Measurements from ENCODE around the gene SPAG6. TPM values are rescaled to one million over a fixed set of nuclear protein-coding genes. Genes with fewer than 3 reads are reported as not detected.

The SPAG6 gene
- total RNA-seq, 6 experiments from 2014 or later, result not detected

- Mint-ChIP-seq H3K4me1 (ENCODE audit: low read depth) (peaks cover 33% of the 10 kb centered on the region), H3K36me3 (ENCODE audit: low read depth) (no peaks in the 10 kb centered on the region), H3K9me3 (no peaks in the 10 kb centered on the region), H3K27ac (peak within 1 kb of the TSS; percentile 92), H3K27me3 (ENCODE audit: insufficient read depth) (peaks cover 1% of the 10 kb centered on the region; the same call in 1 of the 2 replicates), H3K4me3 (peak within 1 kb of the TSS; percentile 97)
- DNase-seq, result peak; percentile 73
- TF ChIP-seq CTCF (IDR thresholded peaks at IDR 0.05), result no peak
These were observed 28.8 kb upstream of the SPAG6 start, which contains the start of gene COMMD3 for GRCh38 chr10:22316286-22317075. TSS of gene COMMD3 (plus strand) at chr10:22316388. CDS start at chr10:22316418, 30 bp downstream.

- H3K36me3 Mint-ChIP-seq (ENCODE audit: low read depth), result no peaks in the 10 kb centered on the region
- peak overlapping the region; percentile 97 for H3K4me3 Mint-ChIP-seq
- no peak for DNase-seq
- peaks cover 33% of the 10 kb centered on the region for H3K4me1 Mint-ChIP-seq (ENCODE audit: low read depth)
- peaks cover 3% of the 10 kb centered on the region for H3K27me3 Mint-ChIP-seq (ENCODE audit: insufficient read depth)
- peak overlapping the region; percentile 92 for H3K27ac Mint-ChIP-seq
- TF ChIP-seq CTCF (IDR thresholded peaks at IDR 0.05), result no peak
- H3K9me3 Mint-ChIP-seq, result no peaks in the 10 kb centered on the region
These were observed 28.3 kb upstream of the SPAG6 start for GRCh38 chr10:22317076-22317370.

- no peak for DNase-seq
- H3K27me3 Mint-ChIP-seq (ENCODE audit: insufficient read depth), result peaks cover 8% of the 10 kb centered on the region
- H3K9me3 Mint-ChIP-seq, result no peaks in the 10 kb centered on the region
- 0 out of 2 replicates have a peak, but pooled peaks cover 4% of the 10 kb centered on the region for H3K36me3 Mint-ChIP-seq (ENCODE audit: low read depth)
- peaks cover 42% of the 10 kb centered on the region for H3K4me1 Mint-ChIP-seq (ENCODE audit: low read depth)
- H3K27ac Mint-ChIP-seq, result no peak overlapping the region
- TF ChIP-seq CTCF (IDR thresholded peaks at IDR 0.05), result no peak
- peak overlapping the region; percentile 97 for H3K4me3 Mint-ChIP-seq
These were observed 27.3 kb upstream of the SPAG6 start for GRCh38 chr10:22317771-22318565.

GRCh38 chr10:22318772-22319171 is 26.5 kb upstream of the SPAG6 start:
- Mint-ChIP-seq H3K27ac (no peak overlapping the region), H3K4me3 (no peak overlapping the region)

GRCh38 chr10:22319547-22319979 is 25.7 kb upstream of the SPAG6 start:
- TF ChIP-seq CTCF (IDR thresholded peaks at IDR 0.05), result no peak
- H3K9me3 Mint-ChIP-seq, result no peaks in the 10 kb centered on the region
- H3K4me3 Mint-ChIP-seq, result peak overlapping the region; percentile 87
- DNase-seq, result no peak
- 0 out of 2 replicates have a peak, but pooled peaks cover 4% of the 10 kb centered on the region for H3K36me3 Mint-ChIP-seq (ENCODE audit: low read depth)
- peaks cover 13% of the 10 kb centered on the region for H3K27me3 Mint-ChIP-seq (ENCODE audit: insufficient read depth)
- H3K4me1 Mint-ChIP-seq (ENCODE audit: low read depth), result peaks cover 58% of the 10 kb centered on the region
- H3K27ac Mint-ChIP-seq, result peak overlapping the region; percentile 83; the same call in 1 of the 2 replicates

More at GRCh38 chr10:22318772-22319171, 26.5 kb upstream of the SPAG6 start:
- Mint-ChIP-seq H3K9me3 (no peaks in the 10 kb centered on the region), H3K27me3 (ENCODE audit: insufficient read depth) (peaks cover 8% of the 10 kb centered on the region), H3K36me3 (ENCODE audit: low read depth) (0 out of 2 replicates have a peak, but pooled peaks cover 4% of the 10 kb centered on the region), H3K4me1 (ENCODE audit: low read depth) (peaks cover 50% of the 10 kb centered on the region)
- DNase-seq, result no peak
- TF ChIP-seq CTCF (IDR thresholded peaks at IDR 0.05), result no peak

All from HFFc6 (cell line).